ENCODE measurements around the gene UGT1A5. TPM values are rescaled to one million over a fixed set of nuclear protein-coding genes. Genes with fewer than 3 reads are reported as not detected.

UGT1A5 gene
- polyA plus RNA-seq, 1 donor from 2014 or later: not detected

- TF ChIP-seq POLR2AphosphoS5 (IDR thresholded peaks at IDR 0.05) (no peak), EP300 (conservative IDR thresholded peaks at IDR 0.05; ENCODE audit: poor library complexity, severe bottlenecking) (no peak), TAF1 (IDR thresholded peaks at IDR 0.05; ENCODE audit: low read depth) (no peak), REST (IDR thresholded peaks at IDR 0.05; ENCODE audit: borderline replicate concordance) (no peak), SMC3 (conservative IDR thresholded peaks at IDR 0.05; ENCODE audit: poor library complexity) (no peak), EZH2 (IDR thresholded peaks at IDR 0.05; ENCODE audit: borderline replicate concordance, insufficient read depth, low read length, poor library complexity, severe bottlenecking) (no peak)
- Histone ChIP-seq H4K20me1 (ENCODE audit: insufficient read depth) (no peaks in the 10 kb centered on the region), H3K27ac (ENCODE audit: low read length) (no peak overlapping the region), H2AFZ (ENCODE audit: low read depth, low read length) (no peak overlapping the region), H3K9ac (ENCODE audit: low read length) (no peak overlapping the region), H3K27me3 (ENCODE audit: insufficient read depth, low read depth, low read length) (no peaks in the 10 kb centered on the region), H3K4me3 (ENCODE audit: low read length) (no peak overlapping the region), H3K79me2 (replicated peaks; ENCODE audit: insufficient read depth, low read length) (no peaks in the 10 kb centered on the region), H3K36me3 (ENCODE audit: insufficient read depth, low read length) (no peaks in the 10 kb centered on the region), H3K9me3 (ENCODE audit: low read length) (no peaks in the 10 kb centered on the region), H3K9me2 (ENCODE audit: insufficient read depth, low read length) (no peaks in the 10 kb centered on the region), H3K4me2 (ENCODE audit: low read length) (no peak overlapping the region), H3F3A (ENCODE audit: insufficient read depth, low read length, poor library complexity, severe bottlenecking) (no peaks in the 10 kb centered on the region)
These were observed 109.0 kb downstream of the UGT1A5 start for GRCh38 chr2:233821709-233822100.

- Histone ChIP-seq H3K27ac (ENCODE audit: low read length) (no peak overlapping the region), H2AFZ (ENCODE audit: low read depth, low read length) (no peak overlapping the region), H3K79me2 (replicated peaks; ENCODE audit: insufficient read depth, low read length) (no peaks in the 10 kb centered on the region), H3K9me2 (ENCODE audit: insufficient read depth, low read length) (no peaks in the 10 kb centered on the region), H3K27me3 (ENCODE audit: insufficient read depth, low read depth, low read length) (no peaks in the 10 kb centered on the region), H4K20me1 (ENCODE audit: insufficient read depth) (no peaks in the 10 kb centered on the region), H3K9me3 (ENCODE audit: low read length) (no peaks in the 10 kb centered on the region), H3F3A (ENCODE audit: insufficient read depth, low read length, poor library complexity, severe bottlenecking) (no peaks in the 10 kb centered on the region), H3K4me2 (ENCODE audit: low read length) (no peak overlapping the region), H3K36me3 (ENCODE audit: insufficient read depth, low read length) (no peaks in the 10 kb centered on the region), H3K4me3 (ENCODE audit: low read length) (no peak overlapping the region), H3K9ac (ENCODE audit: low read length) (no peak overlapping the region)
- TF ChIP-seq POLR2AphosphoS5 (IDR thresholded peaks at IDR 0.05): no peak
- no peak for TF ChIP-seq REST (IDR thresholded peaks at IDR 0.05; ENCODE audit: borderline replicate concordance)
- no peak for TF ChIP-seq EZH2 (IDR thresholded peaks at IDR 0.05; ENCODE audit: borderline replicate concordance, insufficient read depth, low read length, poor library complexity, severe bottlenecking)
- TF ChIP-seq RAD21 (conservative IDR thresholded peaks at IDR 0.05): no peak
- no peak for TF ChIP-seq EP300 (conservative IDR thresholded peaks at IDR 0.05; ENCODE audit: poor library complexity, severe bottlenecking)
- no peak for TF ChIP-seq SMC3 (conservative IDR thresholded peaks at IDR 0.05; ENCODE audit: poor library complexity)
- no peak for TF ChIP-seq CTCF (IDR thresholded peaks at IDR 0.05; ENCODE audit: poor library complexity, severe bottlenecking)
- no peak for TF ChIP-seq MXI1 (conservative IDR thresholded peaks at IDR 0.05; ENCODE audit: poor library complexity, severe bottlenecking)
These were observed 109.5 kb downstream of the UGT1A5 start for GRCh38 chr2:233822101-233822771.

Data from neural cell (in vitro differentiated cells).